GM21619 (cell line): ENCODE measurements around the gene TPSD1.
"Not testable (repeated sequence)": the region's sequence is repeated elsewhere in the genome, so short reads cannot be mapped to it uniquely, and the experiment has no call there.

Experiments
- ATAC-seq: cut with Tn5 transposase; IDR thresholded peaks from one replicate; pipeline ENCODE4 v1.9.1; 2021; ENCODE audit not compliant: unreplicated experiment

TPSD1 gene

GRCh38 chr16:1255276-1256122 is at the start of gene TPSD1:
Gene TPSD1 (plus strand): TSS chr16:1256069. CDS start chr16:1256281, 212 bp downstream.
- ATAC-seq: not testable (repeated sequence)

GRCh38 chr16:1206326-1206725 is 49.5 kb upstream of the TPSD1 start:
- no peak for ATAC-seq

- no peak for ATAC-seq
Observed at GRCh38 chr16:1206786-1207185, 49.1 kb upstream of the TPSD1 start.

GRCh38 chr16:1208239-1208830 is 47.5 kb upstream of the TPSD1 start:
- ATAC-seq: no peak

- ATAC-seq: no peak
Observed at GRCh38 chr16:1209081-1209480, 46.8 kb upstream of the TPSD1 start.

- no peak for ATAC-seq
Observed at GRCh38 chr16:1210461-1210860, 45.4 kb upstream of the TPSD1 start.

- no peak for ATAC-seq
Observed at GRCh38 chr16:1211451-1212268, 44.2 kb upstream of the TPSD1 start.

GRCh38 chr16:1212616-1213194 is 43.2 kb upstream of the TPSD1 start:
- no peak for ATAC-seq

GRCh38 chr16:1213231-1213630 is 42.6 kb upstream of the TPSD1 start:
- no peak for ATAC-seq

GRCh38 chr16:1213796-1214372 is 42.0 kb upstream of the TPSD1 start:
- no peak for ATAC-seq

GRCh38 chr16:1214719-1215118 is 41.1 kb upstream of the TPSD1 start:
- ATAC-seq: no peak

GRCh38 chr16:1215574-1216295 is 40.1 kb upstream of the TPSD1 start:
- no peak for ATAC-seq

GRCh38 chr16:1216296-1216619 is 39.6 kb upstream of the TPSD1 start:
- no peak for ATAC-seq

- ATAC-seq: no peak
Observed at GRCh38 chr16:1216681-1217400, 39.0 kb upstream of the TPSD1 start.

GRCh38 chr16:1217526-1217925 is 38.3 kb upstream of the TPSD1 start:
- ATAC-seq: no peak

GRCh38 chr16:1218061-1218929 is 37.6 kb upstream of the TPSD1 start:
- no peak for ATAC-seq

GRCh38 chr16:1218930-1219611 is 36.8 kb upstream of the TPSD1 start:
- no peak for ATAC-seq

- ATAC-seq: no peak
Observed at GRCh38 chr16:1220098-1220728, 35.7 kb upstream of the TPSD1 start.
